B cell (primary cell): ENCODE measurements around the gene TMEM131.

Experiments used
- CTCF ChIP-seq: fragments of 200-600 bp; IDR thresholded peaks from one replicate; pipeline ENCODE4 v1.8.0; 2022; ENCODE audit warnings: antibody characterized with exemption, mild to moderate bottlenecking
- EZH2 ChIP-seq: IDR thresholded peaks from 2 replicates; pipeline ENCODE4 v1.6.1; 2012; ENCODE audit warnings: borderline replicate concordance, low read depth, mild to moderate bottlenecking, moderate library complexity, low read length; ENCODE audit not compliant: insufficient read depth, poor library complexity, severe bottlenecking

- TF ChIP-seq CTCF = no peak
- TF ChIP-seq EZH2 = no peak
Measured at GRCh38 chr2:97743913-97744312, 251.8 kb downstream of the TMEM131 start.
